K562 (cell line): ENCODE data around the gene EIF4E. TPM values are rescaled to one million over a fixed set of nuclear protein-coding genes. Genes with fewer than 3 reads are reported as not detected.

Experiments used
- AFF1 ChIP-seq, 2 experiments: fragments of 450-650 bp; IDR thresholded peaks; 2 replicates each; pipeline ENCODE4 v1.6.1; 2018; ENCODE audit warnings: mild to moderate bottlenecking in 2 of 2, low read depth in 1 of 2; ENCODE audit not compliant: partially characterized antibody in 2 of 2
- BRD9 ChIP-seq: fragments of 450-650 bp; IDR thresholded peaks from 2 replicates; pipeline ENCODE4 v1.6.1; 2018; ENCODE audit warnings: low read depth; ENCODE audit not compliant: partially characterized antibody
- CBFA2T3 ChIP-seq: fragments of 450-650 bp; IDR thresholded peaks from 2 replicates; pipeline ENCODE4 v1.6.1; 2017
- CHD4 ChIP-seq: fragments of 200-600 bp; sonication (generic); IDR thresholded peaks from 3 replicates; pipeline ENCODE4 v1.6.1; 2012; ENCODE audit warnings: low read depth, mild to moderate bottlenecking, mixed read lengths, low read length, inconsistent platforms; ENCODE audit not compliant: insufficient read depth, insufficient replicate concordance, poor library complexity, severe bottlenecking
- FOXK2 ChIP-seq, 2 experiments: fragments of 450-650 bp; IDR thresholded peaks in 1 of 2; conservative IDR thresholded peaks in 1 of 2; 2 replicates each; pipeline ENCODE4 v1.6.1; 2016; ENCODE audit warnings: low read depth in 2 of 2, mild to moderate bottlenecking in 1 of 2
- MAFG ChIP-seq: fragments of 450-650 bp; conservative IDR thresholded peaks from 2 replicates; pipeline ENCODE4 v1.6.1; 2016; ENCODE audit warnings: missing genetic modification characterization, missing compliant biosample characterization
- MEF2D ChIP-seq: conservative IDR thresholded peaks from 2 replicates; pipeline ENCODE4 v1.6.1; 2016; ENCODE audit warnings: low read depth, missing genetic modification characterization, missing compliant biosample characterization
- NR3C1 ChIP-seq: sonication (generic); formaldehyde crosslinking; IDR thresholded peaks from 2 replicates; pipeline ENCODE4 v1.8.1; 2022; ENCODE audit warnings: missing genetic modification reagents
- POLR2H ChIP-seq: IDR thresholded peaks from 2 replicates; pipeline ENCODE4 v1.6.1; 2016; ENCODE audit warnings: missing genetic modification characterization, low read depth, mild to moderate bottlenecking, control low read depth, missing compliant biosample characterization, moderate library complexity
- PTTG1 ChIP-seq: fragments of 450-650 bp; IDR thresholded peaks from 2 replicates; pipeline ENCODE4 v1.6.1; 2016; ENCODE audit warnings: low read depth, mild to moderate bottlenecking, missing genetic modification characterization, missing compliant biosample characterization
- PYGO2 ChIP-seq: fragments of 450-650 bp; IDR thresholded peaks from 2 replicates; pipeline ENCODE4 v1.6.1; 2016; ENCODE audit warnings: mild to moderate bottlenecking, missing genetic modification characterization, moderate library complexity, missing compliant biosample characterization
- RCOR1 ChIP-seq, 2 experiments: IDR thresholded peaks; 2 replicates each; pipeline ENCODE4 v1.6.1; 2012; ENCODE audit warnings: low read depth in 2 of 2, low read length in 2 of 2, borderline replicate concordance in 1 of 2, improper control_type of control experiment in 1 of 2
- SMAD3 ChIP-seq: fragments of 450-650 bp; formaldehyde crosslinking; conservative IDR thresholded peaks from 2 replicates; pipeline ENCODE4 v1.4.0; 2020; ENCODE audit warnings: mild to moderate bottlenecking
- THAP7 ChIP-seq: fragments of 250-450 bp; sonication (Bioruptor Pico); IDR thresholded peaks from 2 replicates; pipeline ENCODE4 v1.5.0; 2021
- ZNF707 ChIP-seq: fragments of 250-450 bp; sonication (Bioruptor Pico); conservative IDR thresholded peaks from 2 replicates; pipeline ENCODE4 v1.8.0; 2022; ENCODE audit warnings: inconsistent platforms, mild to moderate bottlenecking, moderate library complexity
- polyA plus RNA-seq, 8 experiments: library from polyadenylated mRNA; depleted of rRNA in 4 of 8; stranded (reverse) in 5 of 8; unstranded in 3 of 8; fragments of >200 nt; fragmentation: Nextera tagmentation in 2 of 8; fragmentation: Illumina TruSeq in 1 of 8; extraction: Ambion mirVana in 2 of 8; extraction: Trizol in 1 of 8; gene quantifications; 2 replicates each; pipeline versions ENCODE4 v1.2.1 to v1.2.3, GENCODE V29; 2011 to 2014; ENCODE audit warnings: inconsistent platforms in 1 of 8, missing spikeins in 1 of 8
- total RNA-seq, 7 experiments: library from RNA; depleted of rRNA in 6 of 7; stranded (reverse); fragments of >200 nt in 6 of 7; fragmentation: Illumina TruSeq in 2 of 7; extraction: Trizol in 2 of 7; gene quantifications; 2 replicates each; pipeline versions ENCODE4 v1.2.1 to v1.2.3, GENCODE V29; 2011 to 2021; ENCODE audit warnings: low replicate concordance in 1 of 7
- TF ChIP-seq, protein P1 (sequence below): fragments of 250-450 bp; sonication (Bioruptor Pico); IDR thresholded peaks from 2 replicates; pipeline ENCODE4 v1.5.0; 2021
- TF ChIP-seq, protein P2 (sequence below): fragments of 450-650 bp; formaldehyde crosslinking; IDR thresholded peaks from 2 replicates; pipeline ENCODE4 v1.4.0; 2020; ENCODE audit warnings: mild to moderate bottlenecking, mixed read lengths

The EIF4E gene
- total and polyA plus RNA-seq, 9 of the 15 experiments (the other 6 are each of a cell fraction or from before 2014, with no cell fraction given), result 164 to 489 (median 179) TPM

GRCh38 chr4:98951710-98952109 lies 22.8 kb upstream of the EIF4E start (continued):
- no peak for TF ChIP-seq BRD9
- TF ChIP-seq, protein P1, sequence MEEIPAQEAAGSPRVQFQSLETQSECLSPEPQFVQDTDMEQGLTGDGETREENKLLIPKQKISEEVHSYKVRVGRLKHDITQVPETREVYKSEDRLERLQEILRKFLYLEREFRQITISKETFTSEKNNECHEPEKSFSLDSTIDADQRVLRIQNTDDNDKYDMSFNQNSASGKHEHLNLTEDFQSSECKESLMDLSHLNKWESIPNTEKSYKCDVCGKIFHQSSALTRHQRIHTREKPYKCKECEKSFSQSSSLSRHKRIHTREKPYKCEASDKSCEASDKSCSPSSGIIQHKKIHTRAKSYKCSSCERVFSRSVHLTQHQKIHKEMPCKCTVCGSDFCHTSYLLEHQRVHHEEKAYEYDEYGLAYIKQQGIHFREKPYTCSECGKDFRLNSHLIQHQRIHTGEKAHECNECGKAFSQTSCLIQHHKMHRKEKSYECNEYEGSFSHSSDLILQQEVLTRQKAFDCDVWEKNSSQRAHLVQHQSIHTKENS, result no peak
- no peak for TF ChIP-seq SMAD3
- TF ChIP-seq ZNF707 (CRISPR knock-in tag), result no peak
- TF ChIP-seq, protein P2, sequence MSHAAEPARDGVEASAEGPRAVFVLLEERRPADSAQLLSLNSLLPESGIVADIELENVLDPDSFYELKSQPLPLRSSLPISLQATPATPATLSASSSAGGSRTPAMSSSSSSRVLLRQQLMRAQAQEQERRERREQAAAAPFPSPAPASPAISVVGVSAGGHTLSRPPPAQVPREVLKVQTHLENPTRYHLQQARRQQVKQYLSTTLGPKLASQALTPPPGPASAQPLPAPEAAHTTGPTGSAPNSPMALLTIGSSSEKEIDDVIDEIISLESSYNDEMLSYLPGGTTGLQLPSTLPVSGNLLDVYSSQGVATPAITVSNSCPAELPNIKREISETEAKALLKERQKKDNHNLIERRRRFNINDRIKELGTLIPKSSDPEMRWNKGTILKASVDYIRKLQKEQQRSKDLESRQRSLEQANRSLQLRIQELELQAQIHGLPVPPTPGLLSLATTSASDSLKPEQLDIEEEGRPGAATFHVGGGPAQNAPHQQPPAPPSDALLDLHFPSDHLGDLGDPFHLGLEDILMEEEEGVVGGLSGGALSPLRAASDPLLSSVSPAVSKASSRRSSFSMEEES (CRISPR knock-in tag), result no peak
- no peak for TF ChIP-seq MEF2D (tag)
- TF ChIP-seq MAFG (tag), result no peak
- TF ChIP-seq THAP7, result no peak
- TF ChIP-seq CBFA2T3, result peak; percentile 56
- TF ChIP-seq NR3C1 (CRISPR knock-in tag), result no peak
- no peak for TF ChIP-seq CHD4
- no peak for TF ChIP-seq POLR2H (tag)
- TF ChIP-seq PTTG1 (tag), result no peak
- no peak for TF ChIP-seq FOXK2 (conservative IDR thresholded peaks at IDR 0.05 in 1 of 2, IDR thresholded peaks at IDR 0.05 in 1 of 2; ENCODE audit: low read depth in 2 of 2)
- TF ChIP-seq RCOR1 (IDR thresholded peaks at IDR 0.05; ENCODE audit: borderline replicate concordance in 1 of 2, low read depth in 2 of 2, low read length in 2 of 2), result peak in 1 of 2 experiments; percentile 24; a peak in 1 of 4 replicates
- no peak for TF ChIP-seq PYGO2 (tag)
- no peak for TF ChIP-seq AFF1 (IDR thresholded peaks at IDR 0.05; ENCODE audit: low read depth in 1 of 2, partially characterized antibody in 2 of 2)
